Measurements from ENCODE around the gene AKAP13. TPM values are rescaled to one million over a fixed set of nuclear protein-coding genes. Genes with fewer than 3 reads are reported as not detected.

Gene AKAP13
- total RNA-seq, 1 experiment from 2014 or later: 49.6 TPM

GRCh38 chr15:85636351-85636750, 255.9 kb downstream of the AKAP13 start:
- intact Hi-C loops (cut with micrococcal nuclease; ENCODE audit: unreplicated experiment): no loop called here
- peaks cover 13% of the 10 kb centered on the region for H3K36me3 Mint-ChIP-seq (ENCODE audit: insufficient read depth, unreplicated experiment)
- peaks cover 16% of the 10 kb centered on the region for H3K4me1 ChIP-seq
- no peak for TF ChIP-seq CTCF (IDR thresholded peaks at IDR 0.05; ENCODE audit: insufficient read depth in 1 of 2, low read depth in 1 of 2, low read length in 1 of 2, severe bottlenecking in 1 of 2, unreplicated experiment in 1 of 2)
- no peaks in the 10 kb centered on the region for H3K9me3 Mint-ChIP-seq (ENCODE audit: unreplicated experiment)
- H3K27ac Mint-ChIP-seq (ENCODE audit: unreplicated experiment): no peak overlapping the region
- no peaks in the 10 kb centered on the region for H3K9me3 ChIP-seq
- CTCF ChIA-PET: no interaction called here
- no TSS peak for BruUV-seq (replicated peaks)
- peaks cover 11% of the 10 kb centered on the region for H3K4me1 Mint-ChIP-seq (ENCODE audit: low read depth, unreplicated experiment)
- DNase-seq: no peak
- POLR2A ChIA-PET: no interaction called here
- no peak overlapping the region for H3K4me3 Mint-ChIP-seq (ENCODE audit: unreplicated experiment)
- H3K36me3 ChIP-seq (ENCODE audit: control insufficient read depth, insufficient read depth, low read length): no peaks in the 10 kb centered on the region
- H3K4me3 ChIP-seq (ENCODE audit: low read depth, low read length): no peak overlapping the region
- H3K27me3 Mint-ChIP-seq (ENCODE audit: insufficient read depth, unreplicated experiment): no peaks in the 10 kb centered on the region
- no peaks in the 10 kb centered on the region for H3K27me3 ChIP-seq (replicated peaks; ENCODE audit: control insufficient read depth, insufficient read depth, low read length)

- Histone ChIP-seq H3K27me3 (replicated peaks; ENCODE audit: control insufficient read depth, insufficient read depth, low read length) (no peaks in the 10 kb centered on the region), H3K9me3 (no peaks in the 10 kb centered on the region), H3K4me3 (ENCODE audit: low read depth, low read length) (no peak overlapping the region), H3K4me1 (no peaks in the 10 kb centered on the region), H3K36me3 (ENCODE audit: control insufficient read depth, insufficient read depth, low read length) (no peaks in the 10 kb centered on the region; the same call in 1 of the 2 replicates)
- no peak for DNase-seq
- no peak overlapping the region for H3K27ac Mint-ChIP-seq (ENCODE audit: unreplicated experiment)
- intact Hi-C loops (cut with micrococcal nuclease; ENCODE audit: unreplicated experiment): no loop called here
- no peak for TF ChIP-seq CTCF (IDR thresholded peaks at IDR 0.05; ENCODE audit: insufficient read depth in 1 of 2, low read depth in 1 of 2, low read length in 1 of 2, severe bottlenecking in 1 of 2, unreplicated experiment in 1 of 2)
- ChIA-PET CTCF (interaction anchor here (0.6 kb wide), 1 partner anchor 648 kb away, joined by 3 read pairs; no protein-coding TSS in a partner anchor), POLR2A (no interaction called here)
- no peaks in the 10 kb centered on the region for H3K27me3 Mint-ChIP-seq (ENCODE audit: insufficient read depth, unreplicated experiment)
- peaks cover 26% of the 10 kb centered on the region for H3K36me3 Mint-ChIP-seq (ENCODE audit: insufficient read depth, unreplicated experiment)
- H3K9me3 Mint-ChIP-seq (ENCODE audit: unreplicated experiment): no peaks in the 10 kb centered on the region
- peaks cover 11% of the 10 kb centered on the region for H3K4me1 Mint-ChIP-seq (ENCODE audit: low read depth, unreplicated experiment)
- BruUV-seq (replicated peaks): no TSS peak
- no peak overlapping the region for H3K4me3 Mint-ChIP-seq (ENCODE audit: unreplicated experiment)
These were observed 259.5 kb downstream of the AKAP13 start for GRCh38 chr15:85639752-85640381.

GRCh38 chr15:85642065-85642692, 261.8 kb downstream of the AKAP13 start:
- ChIA-PET CTCF (no interaction called here), POLR2A (no interaction called here)
- H3K27me3 Mint-ChIP-seq (ENCODE audit: insufficient read depth, unreplicated experiment): no peaks in the 10 kb centered on the region
- H3K4me3 ChIP-seq (ENCODE audit: low read depth, low read length): no peak overlapping the region
- H3K27ac Mint-ChIP-seq (ENCODE audit: unreplicated experiment): no peak overlapping the region
- H3K27me3 ChIP-seq (replicated peaks; ENCODE audit: control insufficient read depth, insufficient read depth, low read length): no peaks in the 10 kb centered on the region
- H3K36me3 Mint-ChIP-seq (ENCODE audit: insufficient read depth, unreplicated experiment): peaks cover 47% of the 10 kb centered on the region
- H3K4me1 ChIP-seq: no peaks in the 10 kb centered on the region
- no peak overlapping the region for H3K4me3 Mint-ChIP-seq (ENCODE audit: unreplicated experiment)
- no peak for DNase-seq
- no peaks in the 10 kb centered on the region; the same call in 1 of the 2 replicates for H3K36me3 ChIP-seq (ENCODE audit: control insufficient read depth, insufficient read depth, low read length)
- no peaks in the 10 kb centered on the region for H3K9me3 ChIP-seq
- BruUV-seq (replicated peaks): no TSS peak
- peaks cover 6% of the 10 kb centered on the region for H3K4me1 Mint-ChIP-seq (ENCODE audit: low read depth, unreplicated experiment)
- TF ChIP-seq CTCF (IDR thresholded peaks at IDR 0.05; ENCODE audit: insufficient read depth in 1 of 2, low read depth in 1 of 2, low read length in 1 of 2, severe bottlenecking in 1 of 2, unreplicated experiment in 1 of 2): no peak
- intact Hi-C loops (cut with micrococcal nuclease; ENCODE audit: unreplicated experiment): no loop called here
- H3K9me3 Mint-ChIP-seq (ENCODE audit: unreplicated experiment): no peaks in the 10 kb centered on the region
